GM12878 (cell line): ENCODE data around the gene SPINDOC.

ENCODE experiments used
- CHD2 ChIP-seq: IDR thresholded peaks from 2 replicates; pipeline ENCODE4 v1.6.1; 2011; ENCODE audit warnings: low read depth, low read length, improper control_type of control experiment, borderline replicate concordance
- CTCF ChIP-seq, 3 experiments: IDR thresholded peaks in 2 of 3; conservative IDR thresholded peaks in 1 of 3; 2 replicates each; pipeline ENCODE4 v1.5.1; 2011; ENCODE audit warnings: low read depth in 3 of 3, low read length in 3 of 3, mild to moderate bottlenecking in 3 of 3, control low read depth in 2 of 3, moderate library complexity in 2 of 3, inconsistent platforms in 1 of 3, mixed read lengths in 1 of 3; ENCODE audit not compliant: control insufficient read depth in 2 of 3, insufficient read depth in 1 of 3; ENCODE audit errors: extremely low read depth in 1 of 3
- ELK1 ChIP-seq: IDR thresholded peaks from 2 replicates; pipeline ENCODE4 v1.6.1; 2012; ENCODE audit warnings: low read depth, low read length, improper control_type of control experiment
- JUNB ChIP-seq: IDR thresholded peaks from 2 replicates; pipeline ENCODE4 v1.6.1; 2016; ENCODE audit warnings: antibody characterized with exemption, mild to moderate bottlenecking
- POLR2A ChIP-seq: IDR thresholded peaks from 2 replicates; pipeline ENCODE4 v1.6.1; 2011; ENCODE audit warnings: low read depth, mild to moderate bottlenecking, low read length
- POLR2AphosphoS5 ChIP-seq: IDR thresholded peaks from 2 replicates; pipeline ENCODE4 v1.6.1; 2011; ENCODE audit warnings: mild to moderate bottlenecking, low read length, inconsistent platforms
- RFX5 ChIP-seq: IDR thresholded peaks from 2 replicates; pipeline ENCODE4 v1.6.1; 2011; ENCODE audit warnings: low read depth, low read length, improper control_type of control experiment
- SIX5 ChIP-seq: IDR thresholded peaks from 2 replicates; pipeline ENCODE4 v1.6.1; 2011; ENCODE audit warnings: mild to moderate bottlenecking, low read depth, low read length, moderate library complexity; ENCODE audit not compliant: severe bottlenecking
- SPI1 ChIP-seq: IDR thresholded peaks from 2 replicates; pipeline ENCODE4 v1.6.1; 2011; ENCODE audit warnings: low read depth, mild to moderate bottlenecking, low read length, moderate library complexity, borderline replicate concordance; ENCODE audit not compliant: insufficient read depth
- TBL1XR1 ChIP-seq: IDR thresholded peaks from 2 replicates; pipeline ENCODE4 v1.6.1; 2012; ENCODE audit warnings: low read depth, low read length, improper control_type of control experiment
- ZNF687 ChIP-seq: fragments of 450-650 bp; IDR thresholded peaks from 2 replicates; pipeline ENCODE4 v1.6.1; 2017; ENCODE audit warnings: mild to moderate bottlenecking, moderate library complexity

DNA sequence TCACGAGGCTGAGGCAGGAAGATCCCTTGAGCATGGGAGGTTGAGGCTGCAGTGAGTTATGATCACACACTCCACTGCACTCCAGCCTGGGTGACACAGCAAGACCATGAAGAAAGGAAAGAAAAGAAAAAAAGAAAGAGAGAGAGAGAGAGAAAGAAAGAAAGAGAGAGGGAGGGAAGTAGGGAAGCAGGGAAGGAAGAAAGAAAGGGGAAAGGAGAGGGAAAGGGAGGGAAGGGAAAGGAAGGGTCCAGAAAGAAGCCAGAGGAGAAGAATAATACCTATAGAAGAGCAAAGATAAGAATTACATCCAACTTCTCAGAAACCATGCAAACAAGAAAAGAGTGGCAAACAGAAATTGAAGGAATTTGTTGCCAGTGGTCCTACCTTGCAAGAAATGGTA is 27.4 kb upstream of the SPINDOC start:
- no peak for TF ChIP-seq CTCF (IDR thresholded peaks at IDR 0.05 in 2 of 3, conservative IDR thresholded peaks at IDR 0.05 in 1 of 3; ENCODE audit: control insufficient read depth in 2 of 3, extremely low read depth in 1 of 3, insufficient read depth in 1 of 3, low read depth in 3 of 3, low read length in 3 of 3)
- TF ChIP-seq SIX5, result no peak
- no peak for TF ChIP-seq JUNB
- no peak for TF ChIP-seq SPI1
- no peak for TF ChIP-seq POLR2AphosphoS5
- TF ChIP-seq ZNF687, result no peak
- TF ChIP-seq POLR2A, result no peak
- no peak for TF ChIP-seq CHD2
- no peak for TF ChIP-seq ELK1
- no peak for TF ChIP-seq TBL1XR1
- no peak for TF ChIP-seq RFX5
